HG02852 (cell line): ENCODE measurements around the gene PYHIN1.
A peak's percentile ranks its signal among the peaks of the same experiment; 100 is the strongest.

Experiments used
- ATAC-seq: cut with Tn5 transposase; IDR thresholded peaks from one replicate; pipeline ENCODE4 v1.9.1; 2021; ENCODE audit warnings: mild to moderate bottlenecking, moderate library complexity; ENCODE audit not compliant: unreplicated experiment

Gene PYHIN1

DNA sequence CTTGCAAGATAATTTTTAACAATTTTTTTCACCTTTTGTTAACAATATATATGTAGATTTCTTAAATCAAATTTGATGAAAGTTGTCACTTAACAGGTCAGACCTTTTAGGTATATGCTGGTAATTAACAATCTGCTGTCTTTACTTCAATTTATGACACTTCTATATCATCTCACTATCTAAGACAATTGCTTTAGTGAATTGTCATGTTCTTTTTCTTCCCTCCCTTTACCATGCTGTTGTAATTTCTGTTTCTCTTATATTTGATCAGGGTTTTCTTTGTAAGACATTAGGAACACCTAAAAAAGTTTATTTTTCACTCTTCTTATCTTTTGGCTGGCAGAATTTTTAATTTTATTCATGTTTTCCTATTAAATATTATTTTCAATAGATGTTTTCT, 80.4 kb downstream of the PYHIN1 start:
- ATAC-seq = no peak

DNA sequence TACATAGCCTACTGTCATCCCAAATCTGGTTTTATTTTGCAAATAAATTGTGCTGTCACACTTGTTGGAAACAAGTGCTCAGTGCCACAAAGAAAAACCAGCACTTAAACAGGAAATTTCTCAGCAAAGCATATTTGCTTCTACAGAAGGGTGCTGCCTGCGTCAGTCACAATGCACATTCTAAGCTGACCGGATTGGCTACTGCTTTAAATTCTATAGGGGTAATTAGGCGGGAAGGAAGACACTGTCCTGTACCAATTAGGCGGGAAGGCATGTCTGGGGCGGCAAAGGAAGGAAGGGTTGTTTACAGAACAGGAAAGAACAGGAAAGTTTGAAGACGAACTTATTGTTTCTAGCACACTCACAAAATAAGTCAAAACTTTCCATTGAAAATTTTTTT, 81.1 kb downstream of the PYHIN1 start:
- ATAC-seq = no peak

DNA sequence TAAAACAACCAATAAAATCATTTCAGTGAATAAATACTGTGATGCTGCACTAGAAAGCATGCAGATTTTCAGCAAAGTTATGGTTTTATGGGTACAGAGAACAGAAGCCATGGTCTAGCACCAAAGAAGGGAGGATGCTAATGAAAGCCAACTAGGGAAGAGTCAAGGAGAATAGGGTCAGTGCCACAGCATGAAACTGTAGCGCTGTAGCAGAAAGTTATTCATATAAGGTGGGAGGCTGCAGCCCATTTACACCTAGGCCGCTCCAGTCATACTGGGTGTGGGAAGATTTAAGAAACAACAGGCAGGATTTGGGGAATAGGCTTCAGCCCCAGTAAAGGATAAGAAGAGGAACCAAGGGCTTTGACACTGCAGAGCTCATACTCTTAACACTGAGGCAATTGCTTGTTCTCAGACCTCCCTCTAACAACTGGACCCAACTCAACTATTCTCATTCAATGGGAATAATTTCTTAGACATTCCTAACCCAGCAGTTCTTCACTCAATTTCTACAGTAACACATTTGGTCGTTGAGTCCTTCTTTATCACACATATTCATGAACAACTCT, 82.7 kb downstream of the PYHIN1 start:
- no peak for ATAC-seq

DNA sequence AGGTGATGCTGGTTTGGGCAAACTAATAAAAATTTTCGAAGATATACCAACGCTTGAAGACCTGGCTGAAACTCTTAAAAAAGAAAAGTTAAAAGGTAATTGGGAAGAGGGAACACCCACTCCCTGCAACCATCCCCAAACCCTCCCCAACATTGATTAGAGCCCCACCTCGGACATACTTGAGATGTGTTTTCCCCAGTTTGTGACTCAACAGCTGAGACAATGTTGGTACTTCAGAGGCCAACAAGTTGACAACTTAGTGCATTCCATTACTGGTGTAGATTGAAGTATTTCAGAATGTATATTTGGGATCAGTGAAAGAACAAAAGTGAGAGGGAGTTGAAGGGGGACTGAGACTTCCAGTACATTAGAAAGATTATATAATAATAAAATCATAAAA, 83.5 kb downstream of the PYHIN1 start:
- no peak for ATAC-seq

DNA sequence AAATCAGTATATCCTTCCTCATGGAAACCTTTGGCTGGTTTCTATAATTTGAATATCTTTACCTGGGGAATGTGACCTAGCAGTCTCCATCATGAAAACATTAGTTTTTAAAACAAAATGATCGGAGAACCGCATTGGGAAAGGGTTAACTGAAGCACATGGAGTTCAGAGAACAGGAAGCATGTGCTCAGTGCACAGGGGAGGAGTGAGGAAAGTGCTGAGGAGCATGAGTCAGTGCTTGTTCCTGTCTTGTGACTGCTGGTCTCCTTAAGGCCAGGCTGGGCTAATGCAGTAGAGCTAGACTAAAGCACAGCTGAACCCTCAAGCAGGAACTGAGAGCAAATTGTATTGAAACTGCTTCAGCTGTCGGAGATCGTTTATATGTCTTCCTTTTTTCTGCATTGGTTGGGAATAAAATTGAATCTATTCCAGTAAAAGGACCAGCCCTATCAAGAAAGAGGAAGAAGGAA, 84.1 kb downstream of the PYHIN1 start:
- peak; percentile 98 for ATAC-seq

DNA sequence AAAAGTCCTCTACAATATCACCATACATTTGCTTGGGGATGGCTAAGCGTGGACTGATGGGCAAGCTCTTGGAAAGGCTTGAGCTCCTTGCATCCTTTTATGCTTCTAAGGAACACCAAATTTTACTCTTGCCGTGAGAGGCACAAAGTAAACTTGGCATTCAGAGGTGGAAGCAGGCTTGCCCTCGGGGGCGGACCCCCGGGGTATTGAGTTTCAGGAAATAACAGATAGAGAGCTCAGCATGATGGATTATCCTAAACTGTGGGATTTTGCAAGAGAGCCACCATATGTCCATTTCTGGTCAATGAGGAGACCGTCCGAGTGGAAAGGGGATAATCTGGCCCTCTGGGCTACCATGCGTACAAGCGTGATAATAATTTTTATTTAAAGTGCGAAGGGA, 92.4 kb downstream of the PYHIN1 start:
- no peak for ATAC-seq

DNA sequence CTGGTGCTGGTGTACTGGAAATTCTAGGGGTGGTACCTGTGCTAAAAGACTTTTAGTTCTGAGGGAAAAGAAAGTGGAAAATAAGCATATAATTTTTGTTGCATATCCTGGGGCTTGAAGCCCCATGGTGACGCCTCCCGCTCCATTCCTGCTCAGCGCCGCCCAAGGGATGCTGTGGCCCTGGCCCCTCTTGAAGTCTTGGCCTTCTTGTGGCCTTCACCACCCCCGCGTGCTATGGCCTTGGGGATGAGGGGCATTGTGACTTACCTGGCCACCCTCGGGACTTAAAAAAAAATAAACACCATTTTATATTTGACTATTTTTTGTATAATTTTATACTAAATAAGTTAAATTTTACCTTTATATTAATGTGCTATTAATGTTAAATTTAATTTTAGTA, 93.7 kb downstream of the PYHIN1 start:
- no peak for ATAC-seq
